PC-9 (cell line): ENCODE results near the gene DMTF1. TPM values are rescaled to one million over a fixed set of nuclear protein-coding genes. Genes with fewer than 3 reads are reported as not detected.

Source experiments
- BruUV-seq: library from RNA; stranded (reverse); fragments of 400-500 nt; replicated peaks from 2 replicates; lab custom pipeline; 2021; lab: Mats Ljungman, UMichigan
- CTCF ChIA-PET: fragments of 300-600 bp; sonication (Branson Sonifier 250); formaldehyde crosslinking; loops from one replicate; lab custom pipeline; 2022; ENCODE audit warnings: antibody characterized with exemption; lab: Charles Lee
- POLR2A ChIA-PET: fragments of 300-600 bp; sonication (Branson Sonifier 250); formaldehyde crosslinking; loops from one replicate; lab custom pipeline; 2022; ENCODE audit warnings: antibody characterized with exemption; ENCODE audit not compliant: unreplicated experiment; lab: Charles Lee
- DNase-seq, 2 experiments: peaks; one replicate each; pipeline versions ENCODE4 v3.0.0 to v3.0.0-alpha.2; 2015 to 2022; ENCODE audit warnings: mixed read lengths in 1 of 2
- H2AFZ ChIP-seq: fragments of 200-600 bp; sonication (generic); 2 replicates; pipeline ENCODE4 v1.8.1; 2017; ENCODE audit warnings: antibody characterized with exemption
- H3F3A ChIP-seq: fragments of 200-600 bp; sonication (generic); 2 replicates; pipeline ENCODE4 v1.8.1; 2017; ENCODE audit warnings: antibody characterized with exemption, mild to moderate bottlenecking, low read depth; ENCODE audit not compliant: insufficient read depth
- H3K27ac ChIP-seq: fragments of 200-600 bp; sonication (generic); 2 replicates; pipeline ENCODE4 v1.6.1; 2016; ENCODE audit warnings: mixed run types
- H3K27me3 ChIP-seq: fragments of 200-600 bp; sonication (generic); 2 replicates; pipeline ENCODE4 v1.6.1; 2016; ENCODE audit warnings: low read depth, mixed run types; ENCODE audit not compliant: insufficient read depth
- H3K36me3 ChIP-seq: fragments of 200-600 bp; sonication (generic); 2 replicates; pipeline ENCODE4 v1.6.1; 2016; ENCODE audit warnings: low read depth, mixed run types
- H3K4me1 ChIP-seq: fragments of 200-600 bp; sonication (generic); replicated peaks from 2 replicates; pipeline ENCODE4 v1.6.1; 2016; ENCODE audit warnings: mixed run types; ENCODE audit not compliant: insufficient read depth
- H3K4me2 ChIP-seq: fragments of 200-600 bp; sonication (generic); 2 replicates; pipeline ENCODE4 v1.6.1; 2017; ENCODE audit warnings: mixed run types
- H3K4me3 ChIP-seq: fragments of 200-600 bp; sonication (generic); 2 replicates; pipeline ENCODE4 v1.6.1; 2016; ENCODE audit warnings: mixed run types
- H3K79me2 ChIP-seq: fragments of 200-600 bp; sonication (generic); 2 replicates; pipeline ENCODE4 v1.6.1; 2017; ENCODE audit warnings: low read depth, mixed run types
- H3K9me2 ChIP-seq: fragments of 200-600 bp; sonication (generic); 2 replicates; pipeline ENCODE4 v1.8.1; 2017; ENCODE audit warnings: mild to moderate bottlenecking; ENCODE audit not compliant: insufficient read depth
- H3K9me3 ChIP-seq: fragments of 200-600 bp; sonication (generic); 2 replicates; pipeline ENCODE4 v1.8.1; 2016; ENCODE audit warnings: low read depth; ENCODE audit not compliant: insufficient read depth
- H4K20me1 ChIP-seq: fragments of 200-600 bp; sonication (generic); 2 replicates; pipeline ENCODE4 v1.8.1; 2017; ENCODE audit not compliant: insufficient read depth
- EZH2 ChIP-seq: fragments of 200-600 bp; sonication (generic); IDR thresholded peaks from 2 replicates; pipeline ENCODE4 v1.8.0; 2017; ENCODE audit warnings: antibody characterized with exemption, low read depth
- intact Hi-C: fragments of 100-400 bp; cut with micrococcal nuclease; formaldehyde crosslinking; loops from one replicate; pipeline ENCODE4 v1.10.0; 2022; ENCODE audit not compliant: unreplicated experiment
- total RNA-seq: library from RNA; stranded (reverse); gene quantifications from 2 replicates; pipeline ENCODE4 v1.2.3, GENCODE V29; 2021
- TF ChIP-seq, protein P1 (sequence below): fragments of 200-600 bp; sonication (generic); conservative IDR thresholded peaks from 2 replicates; pipeline ENCODE4 v1.6.1; 2017; ENCODE audit warnings: mixed run types, antibody characterized with exemption, mild to moderate bottlenecking, moderate library complexity

The DMTF1 gene
- total RNA-seq, 1 experiment from 2014 or later, result 54.0 TPM

DNA sequence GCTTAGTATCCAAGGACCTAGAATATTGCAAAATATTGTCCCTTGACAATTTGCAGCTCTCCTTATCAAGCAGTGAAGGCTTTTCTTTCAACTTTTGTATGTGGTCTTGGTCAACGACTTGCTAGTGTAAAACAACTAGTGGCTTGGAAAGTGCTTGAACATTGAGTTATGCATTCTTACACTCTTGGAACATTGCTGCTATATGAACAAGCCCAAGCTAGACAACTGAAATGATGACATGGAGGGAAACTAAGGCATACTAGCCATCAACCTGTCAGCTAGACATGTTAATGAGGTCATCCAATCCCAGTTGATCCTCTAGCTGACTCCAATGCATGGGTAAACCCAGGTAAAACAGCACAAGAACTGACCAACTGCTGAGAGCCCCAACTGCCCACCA lies 12.7 kb upstream of the DMTF1 start:
- H3K4me2 ChIP-seq, result no peak overlapping the region
- no peak for DNase-seq
- no peaks in the 10 kb centered on the region for H3K27me3 ChIP-seq
- H3K36me3 ChIP-seq, result no peaks in the 10 kb centered on the region
- no peaks in the 10 kb centered on the region for H3K79me2 ChIP-seq
- 0 out of 2 replicates have a peak, but pooled peaks cover 8% of the 10 kb centered on the region for H3K4me1 ChIP-seq
- H2AFZ ChIP-seq, result no peak overlapping the region
- no peak overlapping the region for H3K27ac ChIP-seq
- H3K9me2 ChIP-seq, result no peaks in the 10 kb centered on the region
- no peak overlapping the region for H3K4me3 ChIP-seq
- intact Hi-C loops, result no loop called here
- no peaks in the 10 kb centered on the region for H4K20me1 ChIP-seq
- H3K9me3 ChIP-seq, result no peaks in the 10 kb centered on the region
- BruUV-seq, result no TSS peak
- TF ChIP-seq, protein P1, sequence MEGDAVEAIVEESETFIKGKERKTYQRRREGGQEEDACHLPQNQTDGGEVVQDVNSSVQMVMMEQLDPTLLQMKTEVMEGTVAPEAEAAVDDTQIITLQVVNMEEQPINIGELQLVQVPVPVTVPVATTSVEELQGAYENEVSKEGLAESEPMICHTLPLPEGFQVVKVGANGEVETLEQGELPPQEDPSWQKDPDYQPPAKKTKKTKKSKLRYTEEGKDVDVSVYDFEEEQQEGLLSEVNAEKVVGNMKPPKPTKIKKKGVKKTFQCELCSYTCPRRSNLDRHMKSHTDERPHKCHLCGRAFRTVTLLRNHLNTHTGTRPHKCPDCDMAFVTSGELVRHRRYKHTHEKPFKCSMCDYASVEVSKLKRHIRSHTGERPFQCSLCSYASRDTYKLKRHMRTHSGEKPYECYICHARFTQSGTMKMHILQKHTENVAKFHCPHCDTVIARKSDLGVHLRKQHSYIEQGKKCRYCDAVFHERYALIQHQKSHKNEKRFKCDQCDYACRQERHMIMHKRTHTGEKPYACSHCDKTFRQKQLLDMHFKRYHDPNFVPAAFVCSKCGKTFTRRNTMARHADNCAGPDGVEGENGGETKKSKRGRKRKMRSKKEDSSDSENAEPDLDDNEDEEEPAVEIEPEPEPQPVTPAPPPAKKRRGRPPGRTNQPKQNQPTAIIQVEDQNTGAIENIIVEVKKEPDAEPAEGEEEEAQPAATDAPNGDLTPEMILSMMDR, result no peak
- TF ChIP-seq EZH2, result no peak
- CTCF ChIA-PET, result no interaction called here
- H3F3A ChIP-seq, result no peaks in the 10 kb centered on the region
- POLR2A ChIA-PET, result no interaction called here

DNA sequence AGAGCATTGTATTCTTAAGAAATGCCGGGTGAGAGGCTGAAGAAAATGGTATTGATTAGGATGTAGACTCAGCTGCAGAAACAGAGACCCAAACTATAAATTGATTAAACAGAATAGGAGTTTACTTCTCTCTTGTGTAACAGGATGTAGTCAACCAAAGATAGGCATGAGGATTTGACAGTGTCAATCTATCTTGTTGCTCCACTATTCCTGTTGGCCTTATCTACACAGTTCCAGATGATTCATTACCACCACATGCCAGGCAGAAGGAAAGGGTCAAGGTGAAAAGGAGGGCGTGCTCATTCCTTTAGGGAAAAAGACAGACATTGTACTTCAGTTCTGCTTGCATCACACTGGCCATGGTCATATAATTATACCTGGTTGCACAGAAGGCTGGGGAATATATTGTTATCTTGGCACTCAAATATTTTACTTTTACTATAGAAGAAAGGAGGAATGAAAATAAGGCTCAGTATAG lies 11.9 kb upstream of the DMTF1 start:
- no peaks in the 10 kb centered on the region for H3F3A ChIP-seq
- H2AFZ ChIP-seq, result no peak overlapping the region
- TF ChIP-seq, protein P1, result no peak
- no peak for TF ChIP-seq EZH2
- BruUV-seq, result no TSS peak
- intact Hi-C loops, result no loop called here
- H3K4me3 ChIP-seq, result no peak overlapping the region
- H3K27ac ChIP-seq, result no peak overlapping the region
- CTCF ChIA-PET, result no interaction called here
- H3K9me3 ChIP-seq, result no peaks in the 10 kb centered on the region
- POLR2A ChIA-PET, result no interaction called here
- DNase-seq, result no peak
- no peak overlapping the region for H3K4me2 ChIP-seq
- 0 out of 2 replicates have a peak, but pooled peaks cover 8% of the 10 kb centered on the region for H3K4me1 ChIP-seq
- no peaks in the 10 kb centered on the region for H3K79me2 ChIP-seq
- H4K20me1 ChIP-seq, result no peaks in the 10 kb centered on the region
- H3K27me3 ChIP-seq, result no peaks in the 10 kb centered on the region
- no peaks in the 10 kb centered on the region for H3K36me3 ChIP-seq
- no peaks in the 10 kb centered on the region for H3K9me2 ChIP-seq

DNA sequence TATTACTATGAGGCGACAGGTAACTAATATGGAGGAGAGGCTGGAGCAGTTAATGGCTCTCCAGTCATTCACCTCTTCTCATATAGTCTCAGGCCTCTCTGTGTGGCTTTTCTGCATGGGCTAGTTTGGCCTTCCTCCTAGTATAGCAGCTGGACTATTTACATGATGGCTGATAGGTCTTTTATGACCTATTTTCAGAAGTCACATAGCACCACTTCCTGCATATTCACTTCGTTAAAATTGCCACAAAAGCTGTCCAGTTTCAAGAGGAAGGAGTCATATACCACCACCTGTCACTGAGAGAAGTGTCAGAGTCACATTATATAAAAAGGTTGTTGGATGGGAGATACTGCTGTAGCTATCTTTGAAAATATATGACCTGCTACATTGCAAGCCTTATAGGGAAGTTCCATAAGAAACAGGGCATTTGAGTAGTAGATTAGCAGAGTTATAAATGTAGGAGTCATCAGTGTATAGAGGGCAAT lies 8.0 kb upstream of the DMTF1 start:
- Histone ChIP-seq H3K27me3 (no peaks in the 10 kb centered on the region), H3K4me1 (0 out of 2 replicates have a peak, but pooled peaks cover 8% of the 10 kb centered on the region), H2AFZ (no peak overlapping the region), H3F3A (no peaks in the 10 kb centered on the region), H3K4me2 (no peak overlapping the region), H3K9me2 (no peaks in the 10 kb centered on the region), H3K4me3 (no peak overlapping the region), H4K20me1 (no peaks in the 10 kb centered on the region), H3K27ac (no peak overlapping the region), H3K36me3 (no peaks in the 10 kb centered on the region), H3K79me2 (no peaks in the 10 kb centered on the region), H3K9me3 (no peaks in the 10 kb centered on the region)
- BruUV-seq, result no TSS peak
- POLR2A ChIA-PET, result no interaction called here
- DNase-seq, result no peak
- CTCF ChIA-PET, result no interaction called here
- TF ChIP-seq, protein P1, result no peak
- no peak for TF ChIP-seq EZH2
- intact Hi-C loops, result no loop called here
